HG02610 (cell line): Measurements from ENCODE around the gene TMEM171.

Experiments
- ATAC-seq: cut with Tn5 transposase; IDR thresholded peaks from one replicate; pipeline ENCODE4 v1.9.1; 2021; ENCODE audit warnings: mild to moderate bottlenecking, moderate library complexity; ENCODE audit not compliant: unreplicated experiment

TMEM171 gene

DNA sequence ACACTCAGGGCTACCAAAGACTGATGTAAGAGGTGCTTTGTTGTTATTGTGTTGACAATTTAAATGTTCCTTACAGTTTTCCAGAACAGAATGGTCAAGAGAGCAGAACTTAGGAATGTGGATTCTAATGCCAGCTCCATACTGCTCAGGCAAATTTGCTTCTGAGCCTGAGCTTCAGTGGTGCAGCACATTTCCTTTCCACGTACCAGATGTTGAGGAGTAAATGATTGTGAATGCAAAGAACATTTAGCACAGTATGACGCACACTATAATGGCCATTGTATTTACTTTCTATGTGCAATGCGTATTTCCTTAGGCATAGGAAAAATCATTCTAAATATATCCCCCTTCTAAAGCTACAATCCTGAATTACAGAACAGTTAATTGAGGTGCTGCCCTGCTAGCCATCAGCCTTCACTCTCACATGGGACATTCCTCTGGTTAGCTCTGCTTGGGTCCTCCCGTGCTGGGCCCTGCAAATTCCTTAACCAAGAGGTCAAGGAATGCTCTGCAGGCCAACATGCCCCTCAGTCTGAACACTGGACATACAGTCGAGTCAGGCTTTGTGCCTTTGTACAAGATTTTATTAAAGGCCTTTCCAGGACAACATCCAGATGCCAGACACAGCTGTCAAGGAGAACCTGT lies 31.5 kb downstream of the TMEM171 start:
- no peak for ATAC-seq

- no peak for ATAC-seq
Observed at GRCh38 chr5:73152411-73153388, 32.3 kb downstream of the TMEM171 start.

DNA sequence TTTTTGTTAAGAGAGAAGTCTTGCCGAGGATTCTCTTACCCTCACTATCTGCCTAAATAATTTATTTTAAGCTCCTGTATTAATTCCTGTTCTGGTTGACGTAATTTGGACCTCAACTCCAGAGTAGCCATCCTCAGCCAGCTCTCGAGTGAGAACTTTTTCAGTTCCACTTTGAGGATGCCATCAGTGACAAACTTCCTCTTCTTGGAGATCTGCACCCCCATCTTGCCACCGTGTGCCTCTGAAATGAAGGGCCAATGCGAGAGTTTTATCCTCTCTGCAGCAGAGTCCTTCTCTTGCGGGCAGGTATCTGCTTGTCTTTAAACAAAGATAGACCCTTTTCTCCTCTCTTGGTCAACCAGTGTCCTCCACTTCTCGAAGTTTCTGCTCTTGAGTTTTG lies 33.1 kb downstream of the TMEM171 start:
- ATAC-seq: no peak

GRCh38 chr5:73154208-73155006 lies 34.0 kb downstream of the TMEM171 start:
- no peak for ATAC-seq

- no peak for ATAC-seq
Observed at GRCh38 chr5:73155271-73156222, 35.2 kb downstream of the TMEM171 start.

GRCh38 chr5:73157414-73158303 lies 37.3 kb downstream of the TMEM171 start:
- no peak for ATAC-seq

DNA sequence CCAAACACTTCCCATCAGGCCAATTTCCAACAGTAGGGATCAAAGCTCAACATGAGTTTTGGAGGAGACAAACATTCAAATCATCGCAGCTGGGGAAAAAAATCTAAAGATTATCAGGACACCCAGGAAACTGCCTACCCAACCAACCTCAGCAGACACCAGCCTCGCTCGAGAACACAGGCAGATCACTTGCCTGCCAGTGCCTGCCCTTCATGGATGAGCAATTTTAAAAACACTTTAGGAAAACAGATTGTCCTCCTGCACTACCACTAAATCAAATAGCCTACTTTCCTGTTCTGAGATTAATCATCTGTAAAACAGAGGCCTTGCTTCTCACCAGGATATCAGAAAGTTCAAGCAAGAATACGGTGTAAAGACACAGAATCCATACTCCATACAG lies 37.9 kb downstream of the TMEM171 start:
- ATAC-seq: no peak

DNA sequence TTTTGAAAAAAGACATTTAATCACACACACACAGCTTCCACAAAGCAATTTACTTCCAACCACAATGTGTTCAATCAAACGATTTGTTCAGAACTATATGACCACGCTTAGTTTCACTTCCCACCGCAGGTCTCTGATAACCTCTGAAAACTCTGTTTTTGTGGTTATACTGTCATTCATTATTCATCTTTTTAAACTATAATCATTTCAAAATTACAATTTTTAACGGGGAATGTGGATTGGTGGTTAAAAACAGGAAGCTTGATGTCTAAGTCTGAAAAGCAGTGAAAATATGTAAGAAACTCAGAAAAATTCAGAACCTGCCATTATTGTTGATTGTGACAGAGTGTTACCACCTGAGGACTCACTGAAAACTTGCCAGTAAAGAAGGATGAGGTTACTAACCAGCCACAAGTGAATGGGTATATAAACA lies 39.9 kb downstream of the TMEM171 start:
- ATAC-seq: peak; percentile 82

GRCh38 chr5:73170522-73170921 lies 50.1 kb downstream of the TMEM171 start:
- ATAC-seq: no peak

GRCh38 chr5:73171495-73171894 lies 51.1 kb downstream of the TMEM171 start:
- ATAC-seq: no peak

- ATAC-seq: no peak
Observed at GRCh38 chr5:73172951-73173350, 52.6 kb downstream of the TMEM171 start, which contains the start of gene TMEM174. TSS of gene TMEM174 (plus strand) at chr5:73173193. CDS start at chr5:73173244, 51 bp downstream.

- ATAC-seq: no peak
Observed at GRCh38 chr5:73174100-73174815, 53.9 kb downstream of the TMEM171 start.

DNA sequence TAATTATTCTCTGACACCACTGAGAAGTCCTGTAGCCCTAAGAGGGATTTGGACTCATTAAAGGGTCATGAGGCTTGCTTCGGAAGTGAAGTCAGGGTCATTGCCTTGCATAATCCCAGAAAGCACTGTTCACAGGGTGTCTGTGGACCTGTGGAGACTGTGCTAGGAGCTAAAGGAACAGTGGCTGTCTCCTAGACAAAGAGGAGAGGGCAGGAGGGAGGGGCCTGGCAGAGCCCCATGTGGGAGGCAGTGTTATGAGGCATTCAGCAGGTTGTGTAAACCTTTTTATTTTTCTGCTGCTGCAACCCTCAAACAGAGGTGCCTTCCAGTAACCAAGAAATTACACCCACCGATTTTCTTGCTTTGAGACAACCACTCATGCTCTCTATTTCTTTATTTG lies 55.9 kb downstream of the TMEM171 start:
- ATAC-seq: no peak

- no peak for ATAC-seq
Observed at GRCh38 chr5:73178265-73178664, 57.9 kb downstream of the TMEM171 start.

DNA sequence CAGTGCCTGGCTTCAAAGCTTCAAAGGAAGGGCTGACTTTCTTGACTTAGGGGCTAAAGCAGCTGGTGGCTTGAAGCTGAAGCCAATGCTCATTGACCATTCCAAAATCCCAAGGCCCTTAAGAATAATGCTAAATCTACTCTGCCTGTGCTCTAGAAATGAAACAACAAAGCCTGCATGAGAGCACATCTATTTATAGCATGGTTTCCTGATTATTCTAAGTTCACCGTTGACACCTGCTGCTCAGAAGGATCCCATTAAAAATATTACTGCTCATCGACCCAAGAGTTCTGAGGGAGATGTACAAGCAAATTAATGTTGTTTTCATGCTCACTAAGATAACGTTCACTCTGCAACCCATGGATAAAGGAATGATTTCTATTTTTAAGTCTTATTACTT lies 59.4 kb downstream of the TMEM171 start:
- ATAC-seq: no peak

- no peak for ATAC-seq
Observed at GRCh38 chr5:73180566-73180965, 60.2 kb downstream of the TMEM171 start.
